Central memory CD4-positive, alpha-beta T cell (primary cell): ENCODE data around the gene IL17REL.

Experiments
- DNase-seq: peaks from one replicate; pipeline ENCODE4 v3.0.0; 2022
- total RNA-seq, 3 experiments: gene quantifications; one replicate each; lab custom pipeline; 2026; lab: John Stamatoyannopoulos, UW

Gene IL17REL
- 0 to 0.39 (median 0) reads per million in 3 experiments for total RNA-seq

GRCh38 chr22:50012211-50013181 lies at the start of gene IL17REL:
Gene IL17REL (minus strand): TSS chr22:50012765. CDS start chr22:50012646, 119 bp downstream.
- DNase-seq, result no peak

GRCh38 chr22:50061824-50062355 lies 49.3 kb upstream of the IL17REL start:
- no peak for DNase-seq

DNA sequence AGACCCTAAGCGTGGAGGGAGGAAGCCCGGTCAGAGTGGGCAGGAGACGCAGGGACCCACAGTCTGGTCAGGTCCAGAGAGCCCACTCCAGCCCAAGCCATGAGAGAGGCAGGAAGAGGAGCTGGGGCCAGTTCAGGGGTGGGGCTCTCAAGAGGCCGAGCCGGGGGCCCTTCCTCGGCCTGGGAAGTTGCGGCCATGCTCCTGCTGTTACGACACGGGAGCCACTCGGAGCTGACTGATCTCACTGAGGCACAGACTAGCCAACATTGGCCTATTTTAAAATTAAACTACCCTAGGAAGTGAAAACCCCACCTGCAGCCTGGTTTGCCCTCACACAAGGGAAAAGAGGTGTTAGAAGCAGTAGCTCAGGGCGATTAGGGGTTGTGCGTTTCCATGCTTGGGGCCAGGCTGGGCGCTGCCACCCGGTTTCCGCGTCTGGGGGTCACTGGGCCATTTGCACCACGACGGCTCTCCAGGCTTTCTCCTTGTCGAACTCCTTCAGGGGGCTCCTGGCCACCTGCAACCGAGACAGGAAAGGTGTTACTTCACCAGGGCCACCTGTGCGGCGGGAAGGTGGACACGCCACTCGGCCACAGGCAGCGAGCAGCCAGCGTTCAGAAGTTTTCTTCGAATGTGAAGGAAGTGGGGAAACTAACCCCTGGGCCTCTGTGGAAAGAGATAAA lies 48.7 kb upstream of the IL17REL start:
- DNase-seq, result no peak

DNA sequence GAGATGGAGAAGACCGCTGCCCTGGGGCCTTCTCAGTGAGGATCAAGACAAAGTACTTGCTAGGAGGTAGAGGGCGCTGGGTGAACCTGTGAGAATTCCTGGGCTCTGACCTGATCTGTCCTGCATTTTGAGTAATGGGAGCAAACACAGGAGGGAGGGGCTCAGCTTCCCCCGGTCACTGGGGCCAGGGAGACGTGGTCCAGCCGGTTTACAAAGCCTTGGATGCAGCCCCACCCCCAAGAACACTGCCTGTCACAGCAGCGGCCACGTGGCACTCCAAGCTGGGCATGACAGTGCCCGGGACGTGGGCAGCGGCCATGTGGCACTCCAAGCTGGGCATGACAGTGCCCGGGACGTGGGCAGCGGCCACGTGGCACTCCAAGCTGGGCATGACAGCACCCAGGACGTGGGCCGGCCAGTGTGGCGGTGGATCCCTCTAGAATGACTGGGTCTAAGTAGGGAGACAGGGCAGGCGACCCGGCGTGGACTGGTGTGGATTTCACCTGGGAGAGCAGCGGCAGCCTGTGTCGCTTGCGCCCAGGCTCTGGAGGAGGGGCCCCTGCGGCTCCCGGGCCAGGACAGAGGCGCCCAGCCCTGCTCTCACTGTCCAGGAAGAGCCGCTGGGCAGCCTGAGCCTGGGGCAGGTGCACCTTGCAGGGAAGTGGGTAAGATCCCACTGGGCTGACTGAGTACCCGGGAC lies 48.0 kb upstream of the IL17REL start:
- DNase-seq, result no peak

DNA sequence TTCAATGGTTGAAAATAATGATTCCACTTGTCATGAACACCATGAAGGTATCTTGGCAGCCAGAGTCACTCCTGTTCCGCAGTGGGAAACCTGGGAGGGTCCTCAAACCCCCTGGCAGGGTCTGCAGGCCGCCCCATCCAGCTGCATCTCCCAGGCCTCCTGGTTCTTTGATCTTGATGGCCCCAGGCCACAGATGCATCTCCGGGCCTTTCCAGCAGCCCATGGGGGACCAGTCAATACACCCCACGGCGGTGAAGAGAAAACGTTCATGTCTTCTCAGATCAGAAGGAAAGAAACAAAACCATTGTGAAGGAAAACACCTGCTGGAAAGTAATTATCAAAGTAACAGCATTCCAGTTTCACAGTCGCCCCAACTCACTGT lies 47.3 kb upstream of the IL17REL start:
- no peak for DNase-seq

DNA sequence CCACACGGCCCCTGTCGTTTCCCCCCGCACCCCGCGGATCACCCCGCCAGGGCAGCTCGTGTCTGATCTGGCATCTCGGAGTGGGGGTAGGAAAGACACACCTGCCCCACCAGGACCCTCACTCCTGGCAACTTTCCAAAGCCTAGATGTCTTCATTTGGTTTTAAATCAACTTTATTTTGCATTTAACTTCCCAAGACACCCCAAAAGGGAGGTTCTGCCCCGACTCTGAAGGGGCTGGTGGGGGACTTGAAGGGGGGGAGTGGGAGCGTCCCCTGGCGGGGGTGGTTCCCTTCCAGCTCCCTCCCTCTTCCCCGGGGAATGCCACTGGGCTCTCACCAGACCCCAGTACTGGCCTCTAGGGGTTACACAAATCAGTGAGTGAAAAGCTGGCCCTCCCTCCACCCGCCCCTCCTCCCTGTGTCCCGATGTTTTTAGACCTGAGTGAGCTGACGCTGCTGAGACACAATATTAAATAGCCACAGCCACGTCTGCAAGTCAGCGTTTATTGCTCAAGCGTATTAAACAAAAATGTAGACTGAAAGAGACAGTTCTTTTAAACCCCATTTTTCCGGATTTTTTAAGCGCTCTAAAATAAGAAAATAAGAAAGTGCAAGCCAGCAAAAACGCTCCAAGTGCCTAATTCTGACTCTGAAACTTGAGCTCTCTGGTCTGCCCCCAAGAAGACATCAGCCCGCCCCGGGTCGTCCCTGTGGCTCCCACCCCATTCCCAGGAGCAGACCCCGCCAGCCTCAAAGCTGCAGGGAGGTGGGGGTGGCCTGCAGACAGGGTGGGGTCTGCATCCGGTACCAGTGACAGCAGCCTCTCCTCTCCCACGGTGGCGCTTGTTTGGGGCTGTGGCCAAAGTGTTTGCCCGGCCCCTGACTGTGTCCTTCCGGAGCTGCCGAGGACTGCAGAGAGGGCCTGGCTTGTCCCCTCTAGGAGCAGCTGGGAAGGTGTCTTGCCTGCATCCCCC lies 46.6 kb upstream of the IL17REL start:
- no peak for DNase-seq

DNA sequence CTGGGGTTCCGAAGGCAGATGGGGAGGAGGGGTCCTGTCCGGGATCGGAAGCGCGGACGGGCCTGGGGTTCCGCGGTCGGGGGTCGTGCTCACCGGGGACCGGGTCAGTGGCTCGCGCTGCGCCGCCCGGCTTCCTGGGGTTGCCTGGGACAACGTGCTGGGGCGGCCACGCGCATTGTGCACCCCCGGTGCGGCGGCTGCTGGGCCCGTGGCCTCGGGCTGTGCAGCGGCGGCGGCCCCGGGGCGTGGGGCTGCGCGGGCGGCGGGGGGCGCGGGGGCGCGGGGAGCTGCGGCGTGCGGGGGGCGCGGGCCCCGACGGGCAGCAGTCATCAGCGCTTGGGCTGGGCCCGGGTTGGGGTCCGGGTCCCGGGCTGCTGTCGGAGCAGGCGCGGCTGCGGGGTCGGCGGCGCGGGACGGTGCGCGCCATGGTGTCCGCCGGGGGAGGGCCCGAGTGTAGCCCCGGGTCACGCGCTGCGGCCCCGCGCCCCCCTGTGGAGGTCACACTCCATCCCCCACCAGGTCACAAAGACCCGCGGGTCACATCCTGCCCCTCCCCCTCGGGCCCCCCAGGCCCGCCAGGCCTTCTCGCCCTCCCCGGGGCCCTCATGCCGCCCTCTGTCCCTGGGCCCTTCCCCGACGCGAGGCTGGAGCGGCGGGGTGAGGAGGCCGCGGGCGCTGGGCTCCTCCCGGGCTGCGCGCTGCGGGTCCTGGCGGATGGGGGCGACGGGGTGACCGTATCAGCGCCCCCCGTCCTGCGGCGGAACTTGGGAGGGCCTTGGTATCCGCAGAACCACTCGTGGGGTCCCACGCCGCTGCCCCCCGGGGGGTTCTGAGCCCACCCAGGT lies 45.7 kb upstream of the IL17REL start, which contains the start of gene TTLL8:
TSS of gene TTLL8 (minus strand) at position 238 of the 845 bp plus-strand sequence.
- no peak for DNase-seq

DNA sequence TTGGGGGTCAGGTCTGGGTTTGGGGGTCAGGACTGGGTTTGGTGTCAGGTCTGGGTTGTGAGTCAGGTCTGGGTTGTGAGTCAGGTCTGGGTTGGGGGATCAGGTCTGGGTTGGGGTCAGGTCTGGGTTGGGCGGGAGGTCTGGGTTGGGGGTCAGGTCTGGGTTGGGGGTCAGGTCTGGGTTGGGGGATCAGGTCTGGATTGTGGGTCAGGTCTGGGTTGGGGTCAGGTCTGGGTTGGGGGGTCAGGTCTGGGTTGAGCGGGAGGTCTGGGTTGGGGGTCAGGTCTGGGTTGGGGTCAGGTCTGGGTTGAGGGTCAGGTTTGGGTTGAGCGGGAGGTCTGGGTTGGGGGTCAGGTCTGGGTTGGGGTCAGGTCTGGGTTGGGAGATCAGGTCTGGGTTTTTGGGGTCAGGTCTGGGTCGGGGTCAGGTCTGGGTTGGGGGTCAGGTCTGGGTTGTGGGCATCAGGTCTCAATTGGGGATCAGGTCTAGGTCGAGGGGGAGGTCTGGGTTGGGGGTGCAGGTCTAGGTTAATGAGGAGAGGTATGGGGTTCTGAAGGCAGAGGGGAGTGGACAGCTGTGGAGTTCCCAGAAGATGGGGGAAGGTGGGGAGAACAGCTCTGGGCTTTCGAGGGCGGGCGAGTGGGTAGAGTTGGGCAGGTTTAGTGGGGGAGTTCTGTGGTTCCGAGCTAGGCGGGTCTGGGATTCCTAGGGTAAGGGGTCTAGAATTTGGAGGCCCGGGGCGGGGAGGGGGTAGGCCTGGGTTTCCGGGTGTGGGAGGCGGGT lies 44.9 kb upstream of the IL17REL start:
- no peak for DNase-seq

GRCh38 chr22:50056214-50056972 lies 43.8 kb upstream of the IL17REL start:
- no peak for DNase-seq

- no peak for DNase-seq
Observed at GRCh38 chr22:50053861-50054260, 41.3 kb upstream of the IL17REL start.

GRCh38 chr22:50051930-50052329 lies 39.4 kb upstream of the IL17REL start:
- DNase-seq, result no peak

GRCh38 chr22:50049299-50050195 lies 37.0 kb upstream of the IL17REL start:
- no peak for DNase-seq

DNA sequence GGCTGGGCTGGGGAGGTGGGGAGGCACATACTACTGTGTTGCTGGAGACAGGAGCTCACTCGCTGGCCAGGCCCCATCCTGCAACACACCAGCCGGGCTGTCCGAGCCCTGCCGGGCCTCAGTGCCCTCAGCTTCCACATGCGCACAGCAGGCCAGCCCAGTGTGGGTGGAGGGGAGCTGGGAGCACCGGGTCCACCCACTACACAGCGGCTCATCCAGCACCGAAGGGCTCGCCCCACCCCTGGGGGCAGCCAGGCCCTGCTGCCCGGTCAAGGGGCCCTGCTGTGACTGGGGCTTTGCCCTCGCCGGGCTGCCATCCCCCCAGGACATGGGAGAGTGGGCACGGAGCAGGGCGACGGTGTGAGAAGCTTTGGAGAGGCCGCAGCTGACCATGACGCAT lies 36.3 kb upstream of the IL17REL start:
- no peak for DNase-seq

- no peak for DNase-seq
Observed at GRCh38 chr22:50048061-50048765, 35.6 kb upstream of the IL17REL start.

- DNase-seq, result no peak
Observed at GRCh38 chr22:50047346-50047745, 34.8 kb upstream of the IL17REL start.

- no peak for DNase-seq
Observed at GRCh38 chr22:50046481-50047245, 34.1 kb upstream of the IL17REL start.
